Measurements from ENCODE around the gene CCP110.

The CCP110 gene, protein sequence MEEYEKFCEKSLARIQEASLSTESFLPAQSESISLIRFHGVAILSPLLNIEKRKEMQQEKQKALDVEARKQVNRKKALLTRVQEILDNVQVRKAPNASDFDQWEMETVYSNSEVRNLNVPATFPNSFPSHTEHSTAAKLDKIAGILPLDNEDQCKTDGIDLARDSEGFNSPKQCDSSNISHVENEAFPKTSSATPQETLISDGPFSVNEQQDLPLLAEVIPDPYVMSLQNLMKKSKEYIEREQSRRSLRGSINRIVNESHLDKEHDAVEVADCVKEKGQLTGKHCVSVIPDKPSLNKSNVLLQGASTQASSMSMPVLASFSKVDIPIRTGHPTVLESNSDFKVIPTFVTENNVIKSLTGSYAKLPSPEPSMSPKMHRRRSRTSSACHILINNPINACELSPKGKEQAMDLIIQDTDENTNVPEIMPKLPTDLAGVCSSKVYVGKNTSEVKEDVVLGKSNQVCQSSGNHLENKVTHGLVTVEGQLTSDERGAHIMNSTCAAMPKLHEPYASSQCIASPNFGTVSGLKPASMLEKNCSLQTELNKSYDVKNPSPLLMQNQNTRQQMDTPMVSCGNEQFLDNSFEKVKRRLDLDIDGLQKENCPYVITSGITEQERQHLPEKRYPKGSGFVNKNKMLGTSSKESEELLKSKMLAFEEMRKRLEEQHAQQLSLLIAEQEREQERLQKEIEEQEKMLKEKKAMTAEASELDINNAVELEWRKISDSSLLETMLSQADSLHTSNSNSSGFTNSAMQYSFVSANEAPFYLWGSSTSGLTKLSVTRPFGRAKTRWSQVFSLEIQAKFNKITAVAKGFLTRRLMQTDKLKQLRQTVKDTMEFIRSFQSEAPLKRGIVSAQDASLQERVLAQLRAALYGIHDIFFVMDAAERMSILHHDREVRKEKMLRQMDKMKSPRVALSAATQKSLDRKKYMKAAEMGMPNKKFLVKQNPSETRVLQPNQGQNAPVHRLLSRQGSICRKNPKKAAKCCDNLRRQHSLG

DNA sequence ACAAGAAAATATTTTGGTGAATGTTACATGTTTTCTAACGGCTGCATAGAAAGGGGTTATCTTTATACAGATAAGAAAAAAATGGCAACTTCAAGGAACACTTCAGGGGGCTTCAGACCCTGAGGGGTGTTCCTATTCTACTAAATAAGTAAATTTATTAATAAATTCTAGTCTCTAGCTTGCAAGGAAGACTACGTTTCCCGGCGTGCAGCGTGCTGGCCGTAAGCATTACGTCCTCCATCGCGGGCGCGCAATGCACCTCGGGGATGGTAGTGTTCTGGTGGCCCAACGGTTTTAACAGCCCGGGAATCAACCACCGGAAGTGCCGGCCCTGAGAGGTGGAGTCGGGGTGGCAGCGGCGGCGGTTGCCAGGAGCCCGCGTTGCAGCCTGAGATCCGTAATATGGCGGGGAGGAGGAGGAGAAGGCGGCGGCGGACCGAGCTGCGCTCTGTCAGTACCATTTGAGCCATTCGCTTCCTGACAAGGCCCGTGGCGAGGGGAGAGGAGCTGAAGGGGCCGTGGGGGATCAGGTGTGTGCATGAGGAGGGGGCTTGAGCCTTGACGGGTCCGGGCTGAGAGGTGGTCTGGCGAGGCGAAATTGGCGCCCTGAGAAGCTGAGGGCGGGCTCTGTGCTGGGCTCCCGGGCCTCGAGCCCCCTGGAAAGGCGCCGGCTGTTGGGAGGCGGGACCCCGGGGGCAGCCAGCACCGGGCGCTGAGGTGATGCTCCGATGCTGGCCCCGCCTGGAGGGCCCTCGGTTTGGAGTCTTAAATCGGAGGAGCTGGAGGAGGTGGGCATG is at the start of gene CCP110:
Gene CCP110 (plus strand): TSS at position 384 of the 797 bp plus-strand sequence. CDS start 3,940 bp downstream, outside the sequence.
- peak; percentile 99 for DNase-seq (ENCODE audit: low read depth)
- Histone ChIP-seq H3K4me1 (ENCODE audit: control insufficient read depth, insufficient read depth, low read length) (peaks cover 27% of the 10 kb centered on the region), H3K27me3 (replicated peaks; ENCODE audit: control insufficient read depth, insufficient read depth, low read length) (no peaks in the 10 kb centered on the region), H3K4me3 (ENCODE audit: low read length) (peak within 1 kb of the TSS; percentile 96), H3K9me3 (ENCODE audit: control insufficient read depth, low read length) (no peaks in the 10 kb centered on the region), H3K36me3 (ENCODE audit: control insufficient read depth, insufficient read depth, low read length, severe bottlenecking) (peaks cover 2% of the 10 kb centered on the region), H3K9ac (ENCODE audit: low read length) (peak within 1 kb of the TSS; percentile 88)

DNA sequence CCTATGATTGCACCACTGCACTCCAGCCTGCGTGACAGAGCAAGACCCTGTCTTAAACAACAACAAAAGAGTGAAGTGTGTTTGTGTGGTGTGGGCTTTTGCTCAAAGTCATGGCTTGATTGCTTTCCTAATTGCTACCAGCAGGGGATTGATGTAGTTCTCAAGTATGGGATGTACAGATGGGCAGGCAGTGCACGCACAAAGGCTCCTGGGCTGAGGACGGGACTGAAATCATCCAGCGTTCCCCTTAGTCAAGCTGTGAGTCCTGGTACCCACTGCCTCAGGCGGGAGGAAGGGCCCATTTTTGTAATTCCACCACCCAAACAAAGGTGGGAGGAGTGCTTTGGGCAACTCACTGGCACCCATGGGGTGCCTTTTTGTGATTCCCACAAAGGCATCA is 49.1 kb upstream of the CCP110 start:
- H3K27me3 ChIP-seq (replicated peaks; ENCODE audit: control insufficient read depth, insufficient read depth, low read length): peaks cover 22% of the 10 kb centered on the region
- H3K4me3 ChIP-seq (ENCODE audit: low read length): no peak overlapping the region
- no peak for DNase-seq (ENCODE audit: low read depth)
- no peaks in the 10 kb centered on the region for H3K9me3 ChIP-seq (ENCODE audit: control insufficient read depth, low read length)
- no peaks in the 10 kb centered on the region for H3K36me3 ChIP-seq (ENCODE audit: control insufficient read depth, insufficient read depth, low read length, severe bottlenecking)
- H3K9ac ChIP-seq (ENCODE audit: low read length): no peak overlapping the region
- no peaks in the 10 kb centered on the region for H3K4me1 ChIP-seq (ENCODE audit: control insufficient read depth, insufficient read depth, low read length)

DNA sequence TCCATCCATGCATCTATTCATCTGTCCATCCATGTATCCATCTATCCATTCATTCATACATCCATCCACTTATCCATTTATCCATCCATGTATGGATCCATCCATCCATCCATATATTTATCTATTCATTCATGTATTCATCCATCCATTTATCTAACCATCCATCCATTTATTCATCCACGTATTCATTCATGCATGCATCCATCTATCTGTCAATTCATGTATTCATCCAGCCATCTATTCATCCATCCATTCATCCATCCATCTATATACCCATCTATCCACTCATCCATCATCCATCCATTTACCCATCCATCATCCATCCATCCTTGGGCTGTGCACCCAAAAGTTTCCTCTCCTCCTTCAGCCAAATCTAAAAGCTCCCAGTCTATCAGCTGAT is 45.2 kb upstream of the CCP110 start:
- Histone ChIP-seq H3K4me3 (ENCODE audit: low read length) (no peak overlapping the region), H3K4me1 (ENCODE audit: control insufficient read depth, insufficient read depth, low read length) (no peaks in the 10 kb centered on the region), H3K9me3 (ENCODE audit: control insufficient read depth, low read length) (peaks cover 4% of the 10 kb centered on the region), H3K36me3 (ENCODE audit: control insufficient read depth, insufficient read depth, low read length, severe bottlenecking) (no peaks in the 10 kb centered on the region), H3K9ac (ENCODE audit: low read length) (no peak overlapping the region), H3K27me3 (replicated peaks; ENCODE audit: control insufficient read depth, insufficient read depth, low read length) (peaks cover 19% of the 10 kb centered on the region)
- DNase-seq (ENCODE audit: low read depth): no peak

DNA sequence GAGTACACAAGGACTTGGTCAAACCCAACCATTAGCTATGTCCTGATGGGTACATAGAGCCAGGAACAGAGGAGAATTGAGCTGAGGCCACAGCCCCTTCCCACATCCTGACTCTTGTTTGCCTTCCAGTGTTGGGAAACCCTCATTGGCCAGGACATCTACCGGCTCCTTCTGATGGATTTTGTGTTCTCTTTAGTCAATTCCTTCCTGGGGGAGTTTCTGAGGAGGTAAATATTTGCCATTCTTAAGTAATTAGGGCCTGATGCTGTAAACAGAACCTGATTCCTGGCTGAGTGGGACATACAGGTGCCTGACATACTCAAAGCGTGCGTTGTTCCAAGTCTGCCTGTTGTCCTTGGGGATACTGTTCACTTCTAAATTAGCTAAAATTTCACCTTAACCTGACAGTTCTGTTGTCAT is 44.4 kb upstream of the CCP110 start:
- Histone ChIP-seq H3K4me3 (ENCODE audit: low read length) (no peak overlapping the region), H3K4me1 (ENCODE audit: control insufficient read depth, insufficient read depth, low read length) (no peaks in the 10 kb centered on the region), H3K9me3 (ENCODE audit: control insufficient read depth, low read length) (peaks cover 4% of the 10 kb centered on the region), H3K27me3 (replicated peaks; ENCODE audit: control insufficient read depth, insufficient read depth, low read length) (peaks cover 19% of the 10 kb centered on the region), H3K36me3 (ENCODE audit: control insufficient read depth, insufficient read depth, low read length, severe bottlenecking) (no peaks in the 10 kb centered on the region), H3K9ac (ENCODE audit: low read length) (no peak overlapping the region)
- no peak for DNase-seq (ENCODE audit: low read depth)

DNA sequence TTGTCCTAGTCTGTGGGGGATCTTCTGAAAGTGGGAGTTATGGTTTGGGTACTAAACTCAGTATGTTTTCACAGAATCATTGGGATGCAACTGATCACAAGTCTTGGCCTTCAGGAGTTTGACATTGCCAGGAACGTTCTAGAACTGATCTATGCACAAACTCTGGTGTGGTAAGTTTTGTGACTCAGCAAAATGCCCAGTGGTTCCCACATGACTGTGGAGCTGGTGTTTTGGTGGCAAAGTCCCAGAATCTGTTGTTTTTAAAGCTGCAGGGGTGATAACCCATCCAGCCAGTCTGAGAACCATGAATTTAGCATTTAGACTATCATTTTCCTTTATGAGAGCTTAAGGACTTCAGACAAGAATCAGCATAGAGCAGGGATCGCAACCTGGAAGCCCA is 42.4 kb upstream of the CCP110 start:
- Histone ChIP-seq H3K4me1 (ENCODE audit: control insufficient read depth, insufficient read depth, low read length) (no peaks in the 10 kb centered on the region), H3K27me3 (replicated peaks; ENCODE audit: control insufficient read depth, insufficient read depth, low read length) (peaks cover 19% of the 10 kb centered on the region), H3K9ac (ENCODE audit: low read length) (no peak overlapping the region), H3K9me3 (ENCODE audit: control insufficient read depth, low read length) (peaks cover 4% of the 10 kb centered on the region), H3K36me3 (ENCODE audit: control insufficient read depth, insufficient read depth, low read length, severe bottlenecking) (no peaks in the 10 kb centered on the region), H3K4me3 (ENCODE audit: low read length) (no peak overlapping the region)
- DNase-seq (ENCODE audit: low read depth): no peak

DNA sequence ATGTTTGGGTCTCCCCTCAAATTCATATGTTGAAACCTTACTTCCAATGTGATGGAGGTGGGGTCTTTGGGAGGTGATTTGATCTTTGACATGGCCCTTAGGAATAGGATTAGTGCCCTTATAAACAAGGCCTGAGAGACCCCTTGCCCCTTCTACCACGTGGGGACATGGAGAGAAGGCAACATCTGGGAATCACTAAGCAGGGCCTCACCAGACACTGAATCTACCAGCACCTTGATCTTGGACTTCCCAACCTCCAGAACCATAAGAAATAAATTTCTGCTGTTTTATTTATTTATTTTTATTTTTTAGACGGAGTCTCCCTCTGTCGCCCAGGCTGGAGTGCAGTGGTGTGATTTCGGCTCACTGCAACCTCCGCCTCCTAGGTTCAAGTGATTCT is 42.0 kb upstream of the CCP110 start:
- peaks cover 4% of the 10 kb centered on the region for H3K9me3 ChIP-seq (ENCODE audit: control insufficient read depth, low read length)
- H3K36me3 ChIP-seq (ENCODE audit: control insufficient read depth, insufficient read depth, low read length, severe bottlenecking): no peaks in the 10 kb centered on the region
- no peak for DNase-seq (ENCODE audit: low read depth)
- H3K4me3 ChIP-seq (ENCODE audit: low read length): no peak overlapping the region
- no peak overlapping the region for H3K9ac ChIP-seq (ENCODE audit: low read length)
- no peaks in the 10 kb centered on the region for H3K4me1 ChIP-seq (ENCODE audit: control insufficient read depth, insufficient read depth, low read length)
- H3K27me3 ChIP-seq (replicated peaks; ENCODE audit: control insufficient read depth, insufficient read depth, low read length): peaks cover 16% of the 10 kb centered on the region

DNA sequence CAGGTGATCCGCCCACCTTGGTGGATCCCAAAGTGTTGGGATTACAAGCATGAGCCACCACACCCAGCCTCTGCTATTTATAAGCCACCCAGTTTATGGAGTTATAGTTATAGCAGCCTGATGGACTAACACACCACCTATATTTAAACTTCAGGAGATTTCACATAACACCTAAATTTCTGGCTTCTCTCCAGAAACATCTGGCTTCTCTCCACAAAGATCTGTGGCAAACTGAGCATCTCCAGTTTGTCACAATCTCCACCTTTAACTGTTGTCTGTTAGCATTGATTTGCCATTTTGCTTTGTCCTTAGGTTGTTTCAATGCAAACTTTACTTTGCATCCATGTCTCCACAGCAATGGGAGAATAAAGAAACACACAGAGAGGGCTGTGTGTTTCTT is 41.5 kb upstream of the CCP110 start:
- Histone ChIP-seq H3K36me3 (ENCODE audit: control insufficient read depth, insufficient read depth, low read length, severe bottlenecking) (no peaks in the 10 kb centered on the region), H3K4me1 (ENCODE audit: control insufficient read depth, insufficient read depth, low read length) (no peaks in the 10 kb centered on the region)
- DNase-seq (ENCODE audit: low read depth): no peak

DNA sequence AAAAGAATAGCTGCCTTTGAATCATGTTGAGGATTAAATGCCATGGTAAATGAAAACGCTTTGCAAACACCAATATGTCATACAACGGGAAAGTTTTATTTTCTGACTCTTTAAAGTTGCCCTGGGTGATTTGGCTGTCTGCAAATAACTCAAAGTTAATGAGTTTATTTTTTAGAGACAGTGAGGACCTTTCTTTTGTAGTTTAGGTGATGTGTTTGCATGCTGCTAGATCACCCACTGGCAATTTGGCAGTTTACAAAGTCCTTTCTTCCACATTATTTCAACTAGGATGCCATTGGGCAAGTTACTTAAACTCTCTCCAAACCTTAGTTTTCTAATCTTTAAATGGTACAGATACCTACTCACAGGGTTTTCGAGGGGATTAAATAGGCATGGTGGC is 39.6 kb upstream of the CCP110 start:
- H3K27me3 ChIP-seq (replicated peaks; ENCODE audit: control insufficient read depth, insufficient read depth, low read length): no peaks in the 10 kb centered on the region
- no peak for DNase-seq (ENCODE audit: low read depth)
- no peak overlapping the region for H3K9ac ChIP-seq (ENCODE audit: low read length)

More for the DNA sequence above, 41.5 kb upstream of the CCP110 start:
- Histone ChIP-seq H3K9ac (ENCODE audit: low read length) (no peak overlapping the region), H3K9me3 (ENCODE audit: control insufficient read depth, low read length) (peaks cover 4% of the 10 kb centered on the region), H3K27me3 (replicated peaks; ENCODE audit: control insufficient read depth, insufficient read depth, low read length) (peaks cover 14% of the 10 kb centered on the region), H3K4me3 (ENCODE audit: low read length) (no peak overlapping the region)

DNA sequence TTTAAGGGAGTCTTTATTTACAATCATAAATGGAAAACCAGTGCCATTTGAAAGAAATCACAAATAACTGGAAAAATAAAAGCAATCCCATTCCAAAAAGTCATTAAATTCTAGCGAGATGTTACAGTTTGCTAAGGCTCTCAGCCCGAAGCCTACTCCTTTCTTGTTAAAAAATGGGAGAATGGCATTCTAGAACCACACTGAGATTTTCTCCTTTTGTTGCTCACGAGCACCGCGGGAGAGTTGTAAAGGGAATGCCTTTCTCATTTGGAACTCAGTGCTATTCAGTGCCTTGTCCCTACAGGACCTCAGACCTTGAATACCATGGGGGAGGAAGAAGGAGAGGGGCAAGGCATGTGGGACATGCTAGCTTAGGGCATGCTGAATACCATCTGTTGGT is 38.1 kb upstream of the CCP110 start:
- peaks cover 8% of the 10 kb centered on the region for H3K4me1 ChIP-seq (ENCODE audit: control insufficient read depth, insufficient read depth, low read length)
- peaks cover 5% of the 10 kb centered on the region for H3K27me3 ChIP-seq (replicated peaks; ENCODE audit: control insufficient read depth, insufficient read depth, low read length)
- H3K9ac ChIP-seq (ENCODE audit: low read length): no peak overlapping the region
- H3K36me3 ChIP-seq (ENCODE audit: control insufficient read depth, insufficient read depth, low read length, severe bottlenecking): no peaks in the 10 kb centered on the region
- peaks cover 4% of the 10 kb centered on the region for H3K9me3 ChIP-seq (ENCODE audit: control insufficient read depth, low read length)
- DNase-seq (ENCODE audit: low read depth): no peak
- H3K4me3 ChIP-seq (ENCODE audit: low read length): no peak overlapping the region

More for the DNA sequence above, 39.6 kb upstream of the CCP110 start:
- Histone ChIP-seq H3K9me3 (ENCODE audit: control insufficient read depth, low read length) (peaks cover 4% of the 10 kb centered on the region), H3K4me1 (ENCODE audit: control insufficient read depth, insufficient read depth, low read length) (peaks cover 8% of the 10 kb centered on the region), H3K36me3 (ENCODE audit: control insufficient read depth, insufficient read depth, low read length, severe bottlenecking) (no peaks in the 10 kb centered on the region), H3K4me3 (ENCODE audit: low read length) (no peak overlapping the region)

DNA sequence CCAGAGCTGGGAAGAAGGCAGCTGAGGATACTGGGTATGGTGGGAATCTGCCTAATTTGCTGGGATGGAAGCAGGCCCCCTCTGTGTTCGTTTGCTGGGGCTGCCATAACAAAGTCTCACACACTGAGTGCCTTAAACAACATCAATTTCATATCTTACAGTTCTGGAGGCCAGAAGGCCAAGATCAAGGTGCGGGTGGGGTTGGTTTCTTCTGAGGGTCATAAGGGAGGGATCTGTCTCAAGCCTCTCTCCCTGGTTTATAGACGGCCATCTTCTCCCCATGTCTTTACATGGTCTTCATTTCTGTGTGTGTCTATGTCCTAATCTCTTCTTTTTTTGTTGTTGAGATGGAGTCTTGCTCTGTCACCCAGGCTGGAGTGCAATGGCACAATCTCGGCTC is 37.7 kb upstream of the CCP110 start:
- Histone ChIP-seq H3K36me3 (ENCODE audit: control insufficient read depth, insufficient read depth, low read length, severe bottlenecking) (no peaks in the 10 kb centered on the region), H3K9me3 (ENCODE audit: control insufficient read depth, low read length) (peaks cover 4% of the 10 kb centered on the region), H3K4me1 (ENCODE audit: control insufficient read depth, insufficient read depth, low read length) (peaks cover 8% of the 10 kb centered on the region), H3K9ac (ENCODE audit: low read length) (no peak overlapping the region), H3K27me3 (replicated peaks; ENCODE audit: control insufficient read depth, insufficient read depth, low read length) (peaks cover 5% of the 10 kb centered on the region), H3K4me3 (ENCODE audit: low read length) (no peak overlapping the region)
- no peak for DNase-seq (ENCODE audit: low read depth)
